MM.1S (cell line): Measurements from ENCODE around the gene ARL3.

Source experiments
- CTCF ChIP-seq: fragments of 300-600 bp; sonication (generic); IDR thresholded peaks from 2 replicates; pipeline ENCODE4 v1.5.1; 2016; ENCODE audit warnings: antibody characterized with exemption, low read length, mixed read lengths
- EZH2 ChIP-seq: fragments of 300-600 bp; sonication (generic); optimal IDR thresholded peaks from 2 replicates; pipeline ENCODE3; 2017; ENCODE audit warnings: low read depth, mild to moderate bottlenecking, antibody characterized with exemption, low read length, mixed read lengths
- EZH2phosphoT487 ChIP-seq: fragments of 300-600 bp; sonication (generic); IDR thresholded peaks from 2 replicates; pipeline ENCODE4 v1.6.1; 2018; ENCODE audit warnings: antibody characterized with exemption, low read length

- TF ChIP-seq CTCF (no peak), EZH2 (no peak), EZH2phosphoT487 (no peak)
Measured at GRCh38 chr10:102732661-102733060, 18.5 kb upstream of the ARL3 start.
